Adipose tissue (tissue), 3 donors: ENCODE results near the gene DNM2. TPM values are rescaled to one million over a fixed set of nuclear protein-coding genes. Genes with fewer than 3 reads are reported as not detected.
"Not testable (repeated sequence)": the region's sequence is repeated elsewhere in the genome, so short reads cannot be mapped to it uniquely, and the experiment has no call there.

Experiments
- H3K27ac ChIP-seq: one replicate; pipeline ENCODE4 v1.5.1; 2013; ENCODE audit warnings: low read depth, low read length
- WGBS, 3 donors: extraction: QIAGEN DNeasy Blood & Tissue Kit; methylation state at CpG; one replicate each; pipeline ENCODE4 v1.1.7; 2013; 5-methylcytosine and 5-hydroxymethylcytosine counted together
- polyA plus RNA-seq, 3 donors: library from polyadenylated mRNA; stranded (reverse); fragments of 200-250 nt; gene quantifications; one replicate each; pipeline ENCODE4 v1.2.3, GENCODE V29; 2013
- donor health status: healthy with polysubstance abuse.
- donor health status: Bipolar disorder and iron deficiency.
- donor health status: healthy.

DNM2 gene
- polyA plus RNA-seq: 10 to 100 TPM; 56.5 to 81.6 (median 64.2) TPM

- H3K27ac ChIP-seq: peak within 1 kb of the TSS; percentile 58
- WGBS, 3 donors: 0% methylated on average over 53 to 57 of the region's 57 CpGs
Measured at GRCh38 chr19:10717356-10718204, at the start of gene DNM2. Gene DNM2, plus strand, starts transcription at chr19:10718079. Its CDS starts 164 bp downstream, at chr19:10718243.

- 67 to 85% (median 83%) methylated on average over 6 of the region's 6 CpGs for WGBS, 3 donors
- H3K27ac ChIP-seq: no peak overlapping the region
Measured at GRCh38 chr19:10669246-10669645, 48.6 kb upstream of the DNM2 start.

GRCh38 chr19:10670182-10670581, 47.7 kb upstream of the DNM2 start:
- no peak overlapping the region for H3K27ac ChIP-seq
- WGBS, 3 donors: 58 to 83% (median 72%) methylated on average over 1 of the region's 1 CpG

- no peak overlapping the region for H3K27ac ChIP-seq
- WGBS, 3 donors: 82 to 85% (median 84%) methylated on average over 24 of the region's 24 CpGs
Measured at GRCh38 chr19:10670876-10671804, 46.7 kb upstream of the DNM2 start.

GRCh38 chr19:10671922-10672321, 46.0 kb upstream of the DNM2 start:
- H3K27ac ChIP-seq: not testable (repeated sequence)
- 95 to 96% (median 95%) methylated on average over 3 of the region's 3 CpGs for WGBS, 3 donors

GRCh38 chr19:10675214-10675613, 42.7 kb upstream of the DNM2 start:
- H3K27ac ChIP-seq: not testable (repeated sequence)
- 78 to 85% (median 81%) methylated on average over 8 of the region's 8 CpGs for WGBS, 3 donors

GRCh38 chr19:10677751-10678150, 40.1 kb upstream of the DNM2 start:
- H3K27ac ChIP-seq: no peak overlapping the region
- WGBS, 3 donors: 47 to 92% (median 88%) methylated on average over 13 of the region's 13 CpGs

- WGBS, 3 donors: 89 to 93% (median 90%) methylated on average over 12 of the region's 12 CpGs
- H3K27ac ChIP-seq: no peak overlapping the region
Measured at GRCh38 chr19:10678813-10679212, 39.1 kb upstream of the DNM2 start.

- 94 to 95% (median 94%) methylated on average over 18 of the region's 18 CpGs for WGBS, 3 donors
- no peak overlapping the region for H3K27ac ChIP-seq
Measured at GRCh38 chr19:10679743-10680142, 38.1 kb upstream of the DNM2 start.

GRCh38 chr19:10680545-10681135, 37.2 kb upstream of the DNM2 start:
- H3K27ac ChIP-seq: no peak overlapping the region
- WGBS, 3 donors: 93 to 96% (median 95%) methylated on average over 15 of the region's 15 CpGs

GRCh38 chr19:10681658-10682057, 36.2 kb upstream of the DNM2 start:
- WGBS, 3 donors: 86 to 94% (median 86%) methylated on average over 4 of the region's 4 CpGs

GRCh38 chr19:10682397-10683063, 35.3 kb upstream of the DNM2 start:
- H3K27ac ChIP-seq: no peak overlapping the region
- WGBS, 3 donors: 87 to 93% (median 90%) methylated on average over 15 of the region's 15 CpGs

More at GRCh38 chr19:10681658-10682057, 36.2 kb upstream of the DNM2 start:
- H3K27ac ChIP-seq: no peak overlapping the region

GRCh38 chr19:10683064-10683426, 34.8 kb upstream of the DNM2 start:
- H3K27ac ChIP-seq: no peak overlapping the region
- WGBS, 3 donors: 93 to 95% (median 94%) methylated on average over 15 of the region's 15 CpGs

- WGBS, 3 donors: 85 to 91% (median 91%) methylated on average over 21 of the region's 21 CpGs
- no peak overlapping the region for H3K27ac ChIP-seq
Measured at GRCh38 chr19:10683582-10683981, 34.3 kb upstream of the DNM2 start.

- WGBS, 3 donors: 75 to 85% (median 82%) methylated on average over 5 of the region's 5 CpGs
- H3K27ac ChIP-seq: no peak overlapping the region
Measured at GRCh38 chr19:10685210-10685609, 32.7 kb upstream of the DNM2 start.

GRCh38 chr19:10686193-10686592, 31.7 kb upstream of the DNM2 start:
- WGBS, 3 donors: 87 to 89% (median 88%) methylated on average over 10 of the region's 10 CpGs
- no peak overlapping the region for H3K27ac ChIP-seq

GRCh38 chr19:10686661-10687517, 31.0 kb upstream of the DNM2 start:
- 83 to 88% (median 86%) methylated on average over 30 to 31 of the region's 31 CpGs for WGBS, 3 donors
- H3K27ac ChIP-seq: no peak overlapping the region
